ENCODE results near the gene TSHZ1. TPM values are rescaled to one million over a fixed set of nuclear protein-coding genes. Genes with fewer than 3 reads are reported as not detected.

Gene TSHZ1
- total and polyA plus RNA-seq, 2 donors from 2014 or later, result 7.0 to 31.3 TPM

GRCh38 chr18:75309564-75309963 is 99.0 kb downstream of the TSHZ1 start:
- no peak for DNase-seq
- Histone ChIP-seq H3K9ac (ENCODE audit: low read length in 3 of 3) (no peak overlapping the region), H3K27ac (ENCODE audit: low read depth in 2 of 2, low read length in 2 of 2) (no peak overlapping the region), H3K4me3 (ENCODE audit: low read length in 3 of 3) (no peak overlapping the region), H3K27me3 (ENCODE audit: control insufficient read depth, insufficient read depth, low read length) (no peaks in the 10 kb centered on the region), H3K36me3 (ENCODE audit: control insufficient read depth in 2 of 3, insufficient read depth in 3 of 3, low read length in 3 of 3) (no peaks in the 10 kb centered on the region), H3K4me1 (ENCODE audit: control insufficient read depth in 2 of 3, insufficient read depth in 2 of 3, low read depth in 1 of 3, low read length in 3 of 3) (no peaks in the 10 kb centered on the region), H3K9me3 (ENCODE audit: control insufficient read depth in 2 of 3, insufficient read depth in 1 of 3, low read length in 3 of 3) (no peaks in the 10 kb centered on the region)
- FAIRE-seq, result no peak
- no peak for TF ChIP-seq CTCF (IDR thresholded peaks at IDR 0.05; ENCODE audit: borderline replicate concordance, extremely low read depth, insufficient read depth)
- intact Hi-C loops (cut with DNase I), result no loop called here

GRCh38 chr18:75314117-75314516 is 103.5 kb downstream of the TSHZ1 start:
- Histone ChIP-seq H3K4me1 (ENCODE audit: control insufficient read depth in 2 of 3, insufficient read depth in 2 of 3, low read depth in 1 of 3, low read length in 3 of 3) (no peaks in the 10 kb centered on the region), H3K4me3 (ENCODE audit: low read length in 3 of 3) (no peak overlapping the region), H3K27me3 (ENCODE audit: control insufficient read depth, insufficient read depth, low read length) (no peaks in the 10 kb centered on the region), H3K9me3 (ENCODE audit: control insufficient read depth in 2 of 3, insufficient read depth in 1 of 3, low read length in 3 of 3) (no peaks in the 10 kb centered on the region), H3K27ac (ENCODE audit: low read depth in 2 of 2, low read length in 2 of 2) (no peak overlapping the region), H3K9ac (ENCODE audit: low read length in 3 of 3) (no peak overlapping the region), H3K36me3 (ENCODE audit: control insufficient read depth in 2 of 3, insufficient read depth in 3 of 3, low read length in 3 of 3) (no peaks in the 10 kb centered on the region)
- TF ChIP-seq CTCF (IDR thresholded peaks at IDR 0.05; ENCODE audit: borderline replicate concordance, extremely low read depth, insufficient read depth), result peak; percentile 30
- intact Hi-C loops (cut with DNase I), result no loop called here
- FAIRE-seq (no peak), DNase-seq (peak in 2 of 5 donors; percentile 22 to 29)

DNA sequence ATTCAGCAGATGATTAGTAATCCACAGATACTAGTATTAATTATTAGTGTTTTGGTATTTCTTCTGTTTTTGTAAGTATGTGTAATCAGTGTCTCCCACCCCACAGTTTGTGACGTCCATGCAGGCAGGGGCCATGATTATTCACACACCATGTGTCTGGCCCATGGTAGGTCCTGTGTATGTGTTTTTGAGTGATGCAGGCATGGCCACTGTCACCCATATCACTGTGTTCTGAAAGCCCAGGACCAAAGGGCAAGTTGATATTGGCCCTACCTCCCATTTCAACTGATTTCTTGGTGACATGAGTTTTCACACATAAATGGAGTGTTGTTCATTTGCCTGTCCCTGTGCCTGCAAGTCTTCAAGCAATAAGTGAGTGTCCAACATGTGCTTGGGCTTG is 104.0 kb downstream of the TSHZ1 start:
- FAIRE-seq, result no peak
- H3K27ac ChIP-seq (ENCODE audit: low read depth in 2 of 2, low read length in 2 of 2), result no peak overlapping the region
- intact Hi-C loops (cut with DNase I), result no loop called here
- H3K9ac ChIP-seq (ENCODE audit: low read length in 3 of 3), result no peak overlapping the region
- no peak for TF ChIP-seq CTCF (IDR thresholded peaks at IDR 0.05; ENCODE audit: borderline replicate concordance, extremely low read depth, insufficient read depth)
- H3K4me1 ChIP-seq (ENCODE audit: control insufficient read depth in 2 of 3, insufficient read depth in 2 of 3, low read depth in 1 of 3, low read length in 3 of 3), result no peaks in the 10 kb centered on the region
- H3K9me3 ChIP-seq (ENCODE audit: control insufficient read depth in 2 of 3, insufficient read depth in 1 of 3, low read length in 3 of 3), result no peaks in the 10 kb centered on the region
- no peaks in the 10 kb centered on the region for H3K27me3 ChIP-seq (ENCODE audit: control insufficient read depth, insufficient read depth, low read length)
- DNase-seq, result no peak
- H3K36me3 ChIP-seq (ENCODE audit: control insufficient read depth in 2 of 3, insufficient read depth in 3 of 3, low read length in 3 of 3), result no peaks in the 10 kb centered on the region
- no peak overlapping the region for H3K4me3 ChIP-seq (ENCODE audit: low read length in 3 of 3)

DNA sequence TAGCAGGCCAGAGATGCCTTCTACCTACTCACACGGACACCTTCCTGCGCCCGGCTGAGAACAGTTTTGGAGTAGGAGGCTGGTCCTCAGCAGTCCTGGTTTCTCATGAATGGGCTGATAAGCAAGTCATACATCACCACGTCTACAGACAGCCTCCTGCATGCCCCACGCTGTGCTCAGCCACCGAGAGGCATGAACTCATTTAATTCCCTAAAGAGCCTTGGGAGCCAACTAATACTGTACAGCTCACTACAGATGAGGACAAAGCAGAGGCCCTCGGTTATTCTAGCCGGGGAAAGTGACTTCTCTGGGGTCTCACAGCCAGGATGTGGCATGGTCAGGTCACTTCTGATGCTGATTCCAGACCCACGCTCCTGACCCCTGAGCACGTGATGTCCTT is 105.6 kb downstream of the TSHZ1 start:
- FAIRE-seq, result no peak
- Histone ChIP-seq H3K9ac (ENCODE audit: low read length in 3 of 3) (no peak overlapping the region), H3K27ac (ENCODE audit: low read depth in 2 of 2, low read length in 2 of 2) (no peak overlapping the region), H3K4me1 (ENCODE audit: control insufficient read depth in 2 of 3, insufficient read depth in 2 of 3, low read depth in 1 of 3, low read length in 3 of 3) (no peaks in the 10 kb centered on the region), H3K27me3 (ENCODE audit: control insufficient read depth, insufficient read depth, low read length) (no peaks in the 10 kb centered on the region), H3K36me3 (ENCODE audit: control insufficient read depth in 2 of 3, insufficient read depth in 3 of 3, low read length in 3 of 3) (no peaks in the 10 kb centered on the region), H3K4me3 (ENCODE audit: low read length in 3 of 3) (no peak overlapping the region), H3K9me3 (ENCODE audit: control insufficient read depth in 2 of 3, insufficient read depth in 1 of 3, low read length in 3 of 3) (no peaks in the 10 kb centered on the region)
- intact Hi-C loops (cut with DNase I), result no loop called here
- TF ChIP-seq CTCF (IDR thresholded peaks at IDR 0.05; ENCODE audit: borderline replicate concordance, extremely low read depth, insufficient read depth), result no peak
- no peak for DNase-seq
